GM23248 (cell line): ENCODE results near the gene RAB3C.

Source experiments
- EZH2 ChIP-seq: fragments of 200-600 bp; sonication (generic); IDR thresholded peaks from 2 replicates; pipeline ENCODE4 v1.6.1; 2018; ENCODE audit warnings: antibody characterized with exemption, mild to moderate bottlenecking; ENCODE audit not compliant: insufficient read depth, poor library complexity, severe bottlenecking
- EZH2phosphoT487 ChIP-seq: fragments of 200-600 bp; sonication (generic); IDR thresholded peaks from 2 replicates; pipeline ENCODE4 v1.6.1; 2018; ENCODE audit warnings: antibody characterized with exemption, moderate library complexity, mild to moderate bottlenecking, low read depth; ENCODE audit not compliant: insufficient read depth

- TF ChIP-seq EZH2phosphoT487, result no peak
- TF ChIP-seq EZH2, result no peak
Observed at GRCh38 chr5:58745350-58745749, 162.5 kb downstream of the RAB3C start.
